NB4 (cell line): ENCODE results near the gene GJA3.

Experiments
- DNase-seq: peaks from one replicate; pipeline ENCODE4 v3.0.0; 2010; ENCODE audit warnings: low read depth
- H3K4me3 ChIP-seq: one replicate; pipeline ENCODE4 v1.5.1; 2011; ENCODE audit warnings: mild to moderate bottlenecking, low read depth, low read length, moderate library complexity
- CTCF ChIP-seq: IDR thresholded peaks from one replicate; pipeline ENCODE4 v1.5.1; 2012; ENCODE audit warnings: low read depth, low read length
- MYC ChIP-seq: IDR thresholded peaks from 2 replicates; pipeline ENCODE4 v1.6.1; 2011; ENCODE audit warnings: low read depth, low read length
- POLR2A ChIP-seq: IDR thresholded peaks from 2 replicates; pipeline ENCODE4 v1.6.1; 2011; ENCODE audit warnings: mild to moderate bottlenecking; ENCODE audit not compliant: insufficient read length; ENCODE audit errors: extremely low read depth
- TF ChIP-seq, protein P1 (sequence below): IDR thresholded peaks from 2 replicates; pipeline ENCODE4 v1.6.1; 2011; ENCODE audit warnings: low read depth, low read length

GJA3 gene

DNA sequence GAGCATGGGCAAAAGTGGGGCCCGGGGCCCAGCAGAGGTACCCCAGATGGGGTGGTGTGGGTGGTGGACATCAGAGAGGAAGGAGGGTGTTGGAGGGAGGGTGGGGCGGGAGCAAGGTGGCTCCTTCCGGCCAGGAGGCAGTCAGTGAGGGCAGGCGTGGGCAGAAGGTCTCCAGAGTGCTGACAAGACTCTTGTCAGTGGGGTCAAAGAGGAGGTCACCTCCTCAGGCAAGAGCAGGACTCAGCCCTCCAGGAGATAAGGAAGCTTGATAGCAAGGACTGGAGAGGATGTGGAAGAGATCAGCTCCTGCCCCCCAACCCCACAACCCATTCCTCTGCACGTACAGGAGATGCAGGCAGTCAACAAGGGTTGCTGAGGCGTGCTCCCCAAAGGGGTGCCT is 9.8 kb downstream of the GJA3 start:
- H3K4me3 ChIP-seq, result no peak overlapping the region
- no peak for DNase-seq
- no peak for TF ChIP-seq POLR2A
- TF ChIP-seq, protein P1, sequence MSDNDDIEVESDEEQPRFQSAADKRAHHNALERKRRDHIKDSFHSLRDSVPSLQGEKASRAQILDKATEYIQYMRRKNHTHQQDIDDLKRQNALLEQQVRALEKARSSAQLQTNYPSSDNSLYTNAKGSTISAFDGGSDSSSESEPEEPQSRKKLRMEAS, result no peak
- TF ChIP-seq CTCF, result no peak
- no peak for TF ChIP-seq MYC

DNA sequence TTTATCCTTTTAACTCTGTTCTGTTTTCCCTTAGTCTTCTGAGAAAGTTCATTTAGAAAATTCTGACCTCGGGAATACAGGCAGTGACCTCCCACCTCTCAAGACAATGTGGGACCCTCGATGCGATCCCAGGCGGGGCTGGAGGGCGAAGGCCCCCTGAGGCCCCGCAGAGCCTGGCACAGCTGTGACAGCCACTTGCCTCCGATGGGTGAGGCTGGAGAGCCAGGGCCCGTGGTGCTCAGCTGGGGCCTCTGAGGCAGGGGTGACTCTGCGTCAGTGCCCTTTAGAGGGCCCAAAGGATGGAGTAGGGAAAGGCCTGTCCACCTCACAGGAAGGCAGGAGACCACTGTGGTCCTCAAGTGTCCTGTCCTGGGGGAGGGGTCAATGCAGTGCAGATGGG is 10.3 kb downstream of the GJA3 start:
- H3K4me3 ChIP-seq, result no peak overlapping the region
- no peak for DNase-seq
- TF ChIP-seq, protein P1, result no peak
- TF ChIP-seq MYC, result no peak
- no peak for TF ChIP-seq POLR2A
- TF ChIP-seq CTCF, result no peak

- TF ChIP-seq POLR2A (no peak), CTCF (no peak), MYC (no peak)
- TF ChIP-seq, protein P1, result no peak
Observed at GRCh38 chr13:20149762-20150161, 11.1 kb downstream of the GJA3 start.

GRCh38 chr13:20148501-20149183 is 12.2 kb downstream of the GJA3 start:
- H3K4me3 ChIP-seq, result no peak overlapping the region
- no peak for DNase-seq
- TF ChIP-seq CTCF, result no peak
- TF ChIP-seq MYC, result no peak

More at GRCh38 chr13:20149762-20150161, 11.1 kb downstream of the GJA3 start:
- no peak overlapping the region for H3K4me3 ChIP-seq
- no peak for DNase-seq

GRCh38 chr13:20146381-20146780 is 14.5 kb downstream of the GJA3 start:
- TF ChIP-seq POLR2A, result no peak
- TF ChIP-seq, protein P1, result no peak
- TF ChIP-seq MYC, result no peak
- no peak for TF ChIP-seq CTCF
- DNase-seq, result no peak

GRCh38 chr13:20145521-20145920 is 15.3 kb downstream of the GJA3 start:
- TF ChIP-seq, protein P1, result no peak
- TF ChIP-seq CTCF (no peak), POLR2A (no peak), MYC (no peak)
- no peak overlapping the region for H3K4me3 ChIP-seq
- DNase-seq, result no peak

More at GRCh38 chr13:20146381-20146780, 14.5 kb downstream of the GJA3 start:
- no peak overlapping the region for H3K4me3 ChIP-seq
